ENCODE results near the gene OLFM1. TPM values are rescaled to one million over a fixed set of nuclear protein-coding genes. Genes with fewer than 3 reads are reported as not detected.
A peak's percentile ranks its signal among the peaks of the same experiment; 100 is the strongest.

OLFM1 gene
- total RNA-seq (2021; ENCODE audit: unreplicated experiment) = 3.5 TPM
- polyA plus RNA-seq (2012) = 3.5 and 4.6 TPM in 2 replicates
- Bru-seq, nascent RNA = percentile 23 among the genes with signal in this experiment
- BruChase-seq, experiment 1, labeled RNA remaining after a 6-hour chase = percentile 27 among the genes with signal in this experiment
- BruChase-seq, experiment 2, labeled RNA remaining after a 2-hour chase = percentile 24 among the genes with signal in this experiment
- long read RNA-seq, transcript OLFM1-204 (6 exons, 2,444 nt) = major isoform, 6 of 11 reads
- long read RNA-seq, partial matches to known transcripts = 2 of 11 reads
- long read RNA-seq, other reads (novel, unspliced or antisense) = 1 of 11 reads

DNA sequence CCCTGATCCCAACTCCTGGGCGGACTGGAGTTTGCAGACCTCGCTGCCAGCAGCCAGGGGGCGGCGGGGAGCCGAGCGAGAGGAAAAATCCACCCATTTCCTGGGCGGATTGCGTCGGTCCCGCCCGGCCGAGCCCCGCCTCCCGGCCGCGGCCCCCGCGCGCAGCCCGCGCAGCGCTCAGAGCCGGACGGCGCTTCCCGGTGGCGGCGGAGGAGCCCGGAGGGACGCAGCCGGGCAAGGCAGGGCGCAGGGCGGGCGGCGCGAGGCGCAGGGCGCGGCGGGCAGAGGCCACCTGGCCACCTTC is at the start of gene OLFM1:
Gene OLFM1 (plus strand): TSS at position 180 of the 304 bp plus-strand sequence. CDS start 322 bp downstream, outside the sequence.
- Histone ChIP-seq H3K9me3 (ENCODE audit: control insufficient read depth in 1 of 2, insufficient read depth in 1 of 2, low read depth in 1 of 2, low read length in 2 of 2) (no peaks in the 10 kb centered on the region), H3K4me2 (ENCODE audit: low read length) (peak within 1 kb of the TSS; percentile 50), H3K4me1 (ENCODE audit: control insufficient read depth in 1 of 2, insufficient read depth in 2 of 2, low read length in 2 of 2) (peaks cover 4 to 5% of the 10 kb centered on the region in 2 experiments; a peak in 2 of 4 replicates), H3K36me3 (ENCODE audit: control insufficient read depth in 1 of 2, insufficient read depth in 2 of 2, low read length in 2 of 2) (no peaks in the 10 kb centered on the region), H3K9me2 (ENCODE audit: insufficient read depth) (no peaks in the 10 kb centered on the region), H4K20me1 (ENCODE audit: insufficient read depth) (no peaks in the 10 kb centered on the region), H3K79me2 (ENCODE audit: insufficient read depth, low read length) (no peaks in the 10 kb centered on the region), H3K4me3 (replicated peaks in 1 of 2; ENCODE audit: low read depth in 1 of 2, low read length in 2 of 2) (no peak within 1 kb of the TSS), H3K27ac (ENCODE audit: low read depth, low read length) (no peak within 1 kb of the TSS; the same call in 1 of the 2 replicates), H3K27me3 (ENCODE audit: insufficient read depth, low read length) (peaks cover 13% of the 10 kb centered on the region; the same call in 1 of the 2 replicates), H3K9ac (ENCODE audit: low read length) (no peak within 1 kb of the TSS), H2AFZ (ENCODE audit: low read depth, low read length, poor library complexity, severe bottlenecking) (no peak within 1 kb of the TSS)
- POLR2A ChIA-PET = no interaction called here
- intact Hi-C loops (cut with micrococcal nuclease) = loop anchor here (1.0 to 10.0 kb wide), 5 partner anchors 79 to 877 kb away; partner anchors contain the start of gene UBAC1
- ATAC-seq = peak; percentile 85
- no TSS peak for BruUV-seq (replicated peaks)
- CTCF ChIA-PET = interaction anchor here (1.0 to 2.7 kb wide), 2 partner anchors 319 to 325 kb away, joined by 3 to 16 read pairs; no protein-coding TSS in a partner anchor
- no peak for TF ChIP-seq SRF (IDR thresholded peaks at IDR 0.05; ENCODE audit: low read depth)
- TF ChIP-seq EZH2 (IDR thresholded peaks at IDR 0.05) = no peak
- TF ChIP-seq POLR2AphosphoS5 (IDR thresholded peaks at IDR 0.05; ENCODE audit: low read depth, low read length) = 0 out of 2 replicates have a peak, but pooled peaks have one; percentile 24
- no peak for TF ChIP-seq CBX3 (IDR thresholded peaks at IDR 0.05; ENCODE audit: low read depth)
- TF ChIP-seq RAD21 (IDR thresholded peaks at IDR 0.05; ENCODE audit: low read depth) = peak; percentile 88
- TF ChIP-seq YY1 (IDR thresholded peaks at IDR 0.05; ENCODE audit: extremely low read depth, insufficient replicate concordance, low read depth, low read length) = peak; percentile 25
- TF ChIP-seq, protein P1, sequence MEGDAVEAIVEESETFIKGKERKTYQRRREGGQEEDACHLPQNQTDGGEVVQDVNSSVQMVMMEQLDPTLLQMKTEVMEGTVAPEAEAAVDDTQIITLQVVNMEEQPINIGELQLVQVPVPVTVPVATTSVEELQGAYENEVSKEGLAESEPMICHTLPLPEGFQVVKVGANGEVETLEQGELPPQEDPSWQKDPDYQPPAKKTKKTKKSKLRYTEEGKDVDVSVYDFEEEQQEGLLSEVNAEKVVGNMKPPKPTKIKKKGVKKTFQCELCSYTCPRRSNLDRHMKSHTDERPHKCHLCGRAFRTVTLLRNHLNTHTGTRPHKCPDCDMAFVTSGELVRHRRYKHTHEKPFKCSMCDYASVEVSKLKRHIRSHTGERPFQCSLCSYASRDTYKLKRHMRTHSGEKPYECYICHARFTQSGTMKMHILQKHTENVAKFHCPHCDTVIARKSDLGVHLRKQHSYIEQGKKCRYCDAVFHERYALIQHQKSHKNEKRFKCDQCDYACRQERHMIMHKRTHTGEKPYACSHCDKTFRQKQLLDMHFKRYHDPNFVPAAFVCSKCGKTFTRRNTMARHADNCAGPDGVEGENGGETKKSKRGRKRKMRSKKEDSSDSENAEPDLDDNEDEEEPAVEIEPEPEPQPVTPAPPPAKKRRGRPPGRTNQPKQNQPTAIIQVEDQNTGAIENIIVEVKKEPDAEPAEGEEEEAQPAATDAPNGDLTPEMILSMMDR (IDR thresholded peaks at IDR 0.05 in 2 of 3, conservative IDR thresholded peaks at IDR 0.05 in 1 of 3; ENCODE audit: borderline replicate concordance in 1 of 3, insufficient read depth in 1 of 3, low read depth in 2 of 3, low read length in 2 of 3) = peak; percentile 66 to 86 (median 83)
- TF ChIP-seq ZFX (IDR thresholded peaks at IDR 0.05) = no peak
- RAD21 ChIA-PET (ENCODE audit: low non-redundant PET in 1 of 2, low total read pairs in 2 of 2, uncharacterized antibody in 2 of 2, unreplicated experiment in 2 of 2) = no interaction called here
- DNase-seq (ENCODE audit: low read depth, low spot score) = peak; percentile 38
